Activated CD8-positive, alpha-beta memory T cell treated with anti-CD3 and anti-CD28 coated beads, Interleukin-2, amount 50 U/mL, for 24 hours (primary cell): ENCODE measurements around the gene DNAJC17.

ENCODE experiments used
- DNase-seq: peaks from one replicate; pipeline ENCODE4 v3.0.0-alpha.2; 2020; ENCODE audit errors: extremely low read depth

DNAJC17 gene

DNA sequence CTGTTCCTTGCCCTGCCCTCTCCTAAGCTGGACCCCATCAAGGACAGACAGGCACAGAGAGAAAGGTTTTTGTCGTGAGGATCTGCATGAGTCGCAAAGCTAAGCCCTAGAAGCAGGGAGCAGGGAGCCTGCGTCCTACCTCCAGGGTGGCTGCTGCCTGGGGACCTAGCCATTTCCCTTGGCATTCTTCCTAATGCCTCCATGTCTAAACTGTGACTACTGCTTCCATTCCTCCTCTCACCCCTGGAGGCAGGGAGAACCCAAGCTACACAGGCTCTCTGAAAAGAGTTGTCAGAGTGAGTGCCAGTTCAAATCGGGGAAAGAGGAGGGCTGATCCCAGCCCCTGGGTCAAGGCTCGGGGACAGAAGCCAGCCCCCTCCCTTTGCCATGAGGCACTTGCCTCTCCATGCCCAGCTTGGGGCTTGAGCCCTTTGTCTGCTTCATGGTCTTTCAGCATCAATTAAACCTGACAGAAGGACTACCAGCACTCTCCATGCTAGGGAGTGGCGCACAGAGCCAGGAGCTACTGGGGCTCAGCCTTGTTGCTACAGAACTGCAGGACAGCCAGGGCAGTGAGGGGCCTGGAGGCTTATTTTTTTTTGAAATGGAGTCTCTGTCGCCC lies 41.0 kb downstream of the DNAJC17 start:
- no peak for DNase-seq

DNA sequence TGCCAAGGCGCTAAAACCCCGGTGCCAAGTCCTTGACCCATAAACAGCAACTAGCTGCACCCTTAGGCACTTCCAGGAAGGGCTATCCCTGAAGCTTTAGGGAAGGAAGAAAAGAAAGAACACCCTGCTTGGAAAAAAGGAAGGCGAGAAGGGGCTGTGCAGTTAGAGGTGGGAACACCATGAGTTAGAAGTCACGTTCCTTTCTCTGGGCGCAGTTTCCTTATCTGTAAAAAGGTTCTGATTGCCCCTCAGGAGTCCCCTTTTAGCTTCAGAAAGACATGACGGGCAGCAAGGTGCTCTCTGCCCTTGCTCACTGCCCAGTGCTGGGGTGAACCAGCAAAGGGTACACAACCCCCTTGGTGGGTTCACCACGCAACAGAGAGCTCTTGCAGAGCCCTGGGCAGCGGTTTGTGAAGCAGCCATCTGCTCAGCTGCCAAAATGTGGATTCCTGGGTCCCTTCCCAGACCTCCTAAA lies 42.6 kb downstream of the DNAJC17 start:
- no peak for DNase-seq

DNA sequence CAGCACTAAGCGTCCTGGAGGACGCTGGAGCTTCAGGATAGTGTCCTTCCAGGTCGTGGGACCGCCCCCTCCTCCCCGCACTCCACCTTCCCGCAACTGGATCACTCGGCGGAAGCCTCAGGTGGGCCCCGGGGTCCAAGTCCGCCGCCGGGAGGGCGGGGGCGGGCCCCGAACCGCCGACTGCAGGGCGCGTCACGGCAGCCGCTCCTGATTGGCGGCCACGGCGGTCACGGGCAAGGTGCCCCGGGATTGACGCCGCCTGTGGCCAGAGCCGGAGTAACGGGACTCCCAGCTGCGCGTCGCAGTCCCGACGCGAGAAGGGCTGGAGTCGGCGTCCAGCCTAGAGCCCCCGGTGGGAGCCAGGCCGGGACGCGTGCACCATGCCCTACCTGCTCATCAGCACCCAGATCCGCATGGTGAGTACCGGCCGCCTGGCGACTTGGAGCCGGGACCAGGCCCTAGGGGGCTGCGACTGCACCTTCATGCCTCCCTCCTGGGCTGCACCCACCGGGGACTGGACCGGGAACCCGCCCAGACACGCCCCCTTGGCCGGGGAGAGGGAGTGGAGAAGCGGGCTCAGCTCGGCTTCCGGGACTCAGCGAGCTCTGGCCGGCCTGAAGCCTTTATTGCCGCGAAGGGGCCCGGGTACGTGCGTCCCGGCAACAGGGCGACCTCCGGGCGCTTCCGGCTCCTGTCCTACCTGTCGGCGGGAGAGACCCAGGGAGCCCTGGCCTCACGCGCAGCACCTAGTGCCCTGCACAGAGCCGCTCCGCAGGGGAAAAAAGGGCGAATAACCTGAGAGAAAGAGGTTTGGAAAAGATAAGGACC lies 43.3 kb downstream of the DNAJC17 start, which contains the start of gene GCHFR:
Gene GCHFR (plus strand): TSS at position 268 of the 828 bp plus-strand sequence. CDS start 113 bp downstream, at position 381.
- no peak for DNase-seq

DNA sequence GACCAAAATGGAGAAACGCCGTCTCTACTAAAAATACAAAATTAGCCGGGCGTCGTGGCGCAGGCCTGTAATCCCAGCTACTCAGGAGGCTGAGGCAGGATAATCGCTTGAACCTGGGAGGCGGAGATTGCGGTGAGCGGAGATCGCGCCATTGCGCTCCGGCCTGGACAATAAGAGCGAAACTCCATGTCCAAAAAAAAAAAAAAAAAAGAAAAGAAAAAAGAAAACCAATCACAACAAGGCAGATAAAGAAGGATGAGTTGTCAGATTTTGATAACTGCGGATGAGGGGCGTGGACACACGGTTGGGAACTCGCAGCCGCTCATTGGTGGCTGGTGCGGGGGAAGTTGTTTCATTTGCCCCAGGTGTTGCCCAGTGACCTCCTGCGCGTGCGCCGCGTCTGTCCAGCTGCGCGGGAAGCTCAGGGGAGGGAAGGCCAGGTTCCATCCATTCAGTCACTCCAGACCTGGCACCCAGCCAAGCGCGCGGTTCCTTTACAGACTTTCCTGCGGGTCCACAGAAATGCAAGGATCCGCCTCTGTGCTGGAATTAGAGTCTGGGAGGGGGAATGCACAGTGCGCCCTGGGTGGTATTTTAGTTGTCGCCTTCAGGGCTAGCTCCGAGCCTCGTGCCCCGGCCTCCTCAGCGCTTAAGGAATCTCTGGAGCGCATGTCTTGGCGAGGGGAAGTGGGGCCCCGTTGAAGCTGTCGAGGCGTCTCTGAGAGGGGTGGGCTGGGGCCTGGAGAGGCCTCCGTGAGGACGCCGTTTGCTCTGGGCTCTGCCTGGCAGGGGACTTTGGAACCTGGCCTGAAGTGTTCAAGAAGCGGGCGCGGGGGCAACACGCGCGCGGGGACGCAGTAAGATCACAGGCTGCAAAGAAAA lies 44.1 kb downstream of the DNAJC17 start:
- no peak for DNase-seq

DNA sequence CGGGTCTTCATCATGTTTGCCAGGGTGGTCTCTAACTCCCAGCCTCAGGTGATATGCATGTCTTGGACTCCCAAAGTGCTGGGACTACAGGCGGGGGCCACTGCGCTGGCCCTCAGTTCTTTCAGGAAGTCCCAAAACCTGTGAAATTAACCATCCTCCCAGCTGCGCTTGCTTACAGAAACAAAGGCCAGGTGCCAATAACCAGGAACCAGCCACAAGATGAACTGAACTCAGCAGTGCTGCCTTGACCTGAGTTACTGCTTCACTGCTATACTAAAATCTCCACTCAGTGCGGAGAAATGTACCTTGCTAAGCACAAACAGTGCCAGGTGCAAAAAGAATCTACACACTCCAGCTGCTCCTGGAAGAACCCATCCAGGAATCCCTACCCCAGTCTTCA lies 47.3 kb downstream of the DNAJC17 start:
- no peak for DNase-seq

DNA sequence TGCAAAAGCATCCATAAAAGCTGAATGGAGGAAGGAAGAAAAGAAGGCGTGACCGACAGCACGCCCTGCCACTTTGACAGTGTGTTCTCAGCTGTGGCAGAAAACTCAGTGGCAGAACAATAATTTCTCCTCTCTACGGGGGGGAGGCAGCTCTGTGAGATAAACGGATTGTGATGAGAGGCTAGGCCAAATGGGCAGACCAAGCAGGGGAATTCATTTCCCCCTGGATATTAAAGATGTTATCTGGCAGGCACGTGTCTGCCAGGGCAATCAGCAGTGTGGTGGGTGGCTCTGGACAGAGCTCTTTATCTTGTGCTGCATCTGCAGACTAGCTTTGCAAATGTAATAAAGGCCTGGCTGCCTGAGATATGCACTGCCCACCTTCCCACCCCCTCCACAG lies 50.3 kb downstream of the DNAJC17 start:
- DNase-seq, result no peak

DNA sequence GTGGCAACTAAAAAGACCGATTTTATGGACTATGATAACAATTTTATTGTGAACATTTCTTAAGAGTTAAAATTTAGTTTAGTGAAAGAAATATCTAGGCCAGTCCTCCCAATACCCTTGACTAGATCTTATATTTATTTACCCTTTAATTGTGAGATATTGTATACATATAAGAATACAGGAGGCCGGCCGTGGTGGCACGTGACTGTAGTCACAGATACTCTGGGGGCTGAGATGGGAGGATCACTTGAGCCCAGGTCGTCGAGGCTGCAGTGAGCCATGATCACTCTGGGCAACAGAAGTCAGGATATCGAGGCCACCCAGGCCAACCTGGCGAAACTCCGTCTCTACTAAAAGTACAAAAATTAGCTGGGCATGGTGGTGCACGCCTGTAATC lies 51.5 kb downstream of the DNAJC17 start:
- no peak for DNase-seq

DNA sequence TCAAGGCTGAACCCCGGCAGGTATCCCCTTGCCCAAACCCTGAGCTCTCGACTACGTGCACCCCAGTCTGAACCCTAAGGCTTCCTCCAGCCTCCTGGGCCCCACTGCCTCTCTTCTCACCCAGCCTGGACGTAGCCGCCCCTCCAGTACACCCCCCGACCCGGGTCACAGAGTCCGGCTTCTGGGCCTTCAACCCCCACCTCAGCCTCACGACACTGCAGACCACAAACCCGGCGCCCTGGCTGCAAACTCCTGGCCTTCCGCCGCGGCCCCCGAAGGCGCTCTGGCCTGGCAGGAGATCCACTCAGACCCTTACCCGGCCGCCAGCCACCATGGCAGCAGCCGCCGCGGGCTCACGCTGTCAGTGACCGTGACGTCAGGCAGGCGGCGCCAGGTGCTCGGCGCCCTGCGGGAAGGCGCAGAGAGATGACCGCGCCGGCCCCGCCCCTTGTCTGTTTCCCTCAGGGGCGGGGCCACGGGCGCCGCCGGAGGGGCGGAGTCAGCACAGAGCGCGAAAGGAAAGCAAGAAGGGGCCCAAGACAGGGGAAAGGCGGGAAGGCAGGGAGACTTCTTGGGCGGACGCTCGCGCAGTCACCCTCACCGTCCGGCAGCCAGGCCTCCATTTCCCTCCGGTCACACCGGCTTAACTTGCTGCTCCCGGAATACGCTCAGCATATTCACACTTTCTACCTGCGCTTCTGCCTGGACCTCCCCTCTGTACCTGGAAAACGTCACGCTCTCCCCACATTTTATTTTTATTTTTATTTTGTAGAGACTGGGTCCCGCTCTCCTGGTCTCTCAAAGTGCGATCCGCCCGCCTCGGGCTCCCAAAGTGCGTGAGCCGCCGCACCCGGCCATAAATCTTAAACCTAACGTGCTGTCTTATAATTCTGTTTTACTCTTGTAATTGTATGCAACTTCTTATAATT lies 52.1 kb downstream of the DNAJC17 start, which contains the start of gene RMDN3:
Gene RMDN3 (minus strand): TSS at position 372 of the 929 bp plus-strand sequence. CDS start 471 bp downstream, outside the sequence.
- DNase-seq, result peak; percentile 81

DNA sequence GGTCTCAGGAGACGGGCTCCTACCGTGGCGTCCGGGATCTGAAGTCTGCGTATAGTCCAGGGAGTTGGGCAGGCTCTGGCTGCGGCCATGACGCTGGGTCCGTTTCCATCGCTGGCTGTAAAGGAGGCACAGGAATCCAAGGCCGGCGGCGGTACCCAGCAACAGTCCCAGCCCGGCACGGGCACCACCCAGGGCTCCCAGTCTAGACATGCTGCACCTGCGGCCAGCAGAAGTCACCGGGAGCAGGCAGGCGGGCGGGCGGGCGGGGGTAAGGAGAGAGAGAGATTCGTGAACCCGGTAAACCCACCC lies 52.7 kb downstream of the DNAJC17 start:
- no peak for DNase-seq

DNA sequence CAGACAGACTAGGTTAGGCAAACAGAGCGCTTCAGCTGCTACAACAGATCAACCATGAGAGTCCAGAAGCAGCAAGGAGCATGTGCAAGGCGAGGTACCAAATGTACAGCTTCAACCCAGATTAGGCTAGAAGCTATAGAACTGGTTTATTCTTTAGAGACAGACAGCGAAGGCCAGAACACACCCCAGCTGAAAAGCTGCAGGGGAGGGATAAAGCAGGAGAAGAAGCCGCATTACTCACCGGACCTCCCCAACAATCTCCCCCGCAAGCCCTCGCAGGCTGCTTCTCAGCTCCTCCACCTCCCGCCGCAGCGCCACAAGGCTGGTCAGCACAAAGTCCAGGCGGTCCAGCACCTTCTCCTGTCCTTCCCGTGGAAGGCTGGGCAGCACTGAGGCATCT lies 55.5 kb downstream of the DNAJC17 start:
- DNase-seq, result no peak

DNA sequence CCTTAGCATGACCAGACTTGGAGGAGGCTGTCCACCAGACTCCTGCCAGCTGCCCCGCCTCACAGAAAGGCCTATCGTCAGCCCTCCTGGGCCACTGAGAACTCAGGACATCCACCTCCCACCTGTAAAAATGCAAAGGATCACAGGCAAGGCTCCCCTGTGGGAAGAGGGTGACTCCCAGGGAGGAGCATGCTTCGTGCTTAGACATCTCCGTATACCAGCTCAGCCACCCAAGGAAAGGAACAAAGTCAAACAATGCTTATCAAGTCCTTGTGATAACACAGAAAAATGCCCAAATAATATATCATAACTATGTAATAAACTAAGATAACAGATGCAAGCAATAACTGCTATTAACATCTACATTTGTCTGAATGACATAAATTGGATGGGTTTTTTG lies 56.4 kb downstream of the DNAJC17 start:
- DNase-seq, result no peak

DNA sequence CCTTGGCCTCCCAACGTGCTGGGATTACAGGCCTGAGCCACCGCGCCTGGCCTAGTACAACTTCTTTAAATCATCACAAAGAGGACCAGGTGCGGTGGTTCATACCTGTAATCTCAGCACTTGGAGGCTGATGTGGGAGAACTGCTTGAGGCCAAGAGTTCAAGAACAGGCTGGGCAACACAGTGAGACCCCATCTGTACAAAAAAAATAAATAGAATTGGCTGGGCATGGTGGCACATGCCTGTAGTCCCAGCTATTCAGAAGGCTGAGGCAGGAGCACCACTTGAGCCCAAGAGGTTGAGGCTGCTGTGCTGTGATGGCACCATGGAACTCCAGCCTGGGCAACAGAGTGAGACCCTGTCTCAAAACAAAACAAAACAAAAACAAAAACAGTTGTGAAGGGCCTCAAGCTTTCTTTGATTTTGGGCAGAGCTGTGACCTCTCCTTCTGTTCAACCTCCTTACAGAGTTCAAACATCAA lies 58.1 kb downstream of the DNAJC17 start:
- DNase-seq, result no peak

DNA sequence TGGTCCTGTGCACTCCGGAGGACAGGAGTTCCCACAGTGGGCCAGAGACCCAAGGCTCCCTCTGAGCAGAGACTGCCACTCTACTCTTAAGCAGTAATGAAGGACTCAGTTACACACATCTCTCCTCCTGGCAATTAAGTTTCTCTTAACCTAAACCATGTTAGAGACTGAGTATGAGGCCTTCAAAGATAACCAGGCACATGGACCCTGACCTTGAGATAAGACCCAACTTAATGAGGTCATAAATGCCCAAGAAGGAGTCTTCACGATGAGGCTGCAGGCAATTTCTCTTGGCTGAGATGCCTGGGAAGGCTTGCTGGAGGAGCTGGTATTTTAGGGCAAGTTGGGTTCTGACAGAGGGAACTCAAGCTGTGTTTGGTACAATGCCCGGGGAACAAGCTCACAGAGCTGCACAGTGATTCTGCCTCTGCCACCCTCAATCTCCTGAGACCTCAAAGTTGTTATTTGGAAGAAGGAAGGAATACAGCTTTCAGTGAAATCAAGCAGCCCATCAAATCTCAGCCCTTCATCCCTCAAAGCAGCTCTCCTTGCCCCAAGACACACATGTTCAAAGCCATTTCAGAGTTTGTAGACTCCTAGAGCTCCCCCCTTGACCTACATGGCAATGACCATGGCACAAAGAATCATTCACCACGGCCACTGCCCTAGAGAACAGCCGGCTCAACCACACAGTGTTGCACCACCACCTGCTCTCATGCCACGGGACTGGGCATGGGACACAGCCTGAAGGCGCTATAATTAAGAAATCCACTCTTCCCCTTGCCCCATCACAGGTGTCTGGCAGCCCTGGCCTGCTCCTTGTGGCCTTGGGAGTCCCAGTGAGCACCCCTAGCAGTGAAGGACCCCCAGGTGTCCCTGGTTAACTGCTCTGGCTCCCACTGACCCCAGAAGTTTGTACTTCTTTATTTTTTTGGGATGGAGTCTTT lies 59.3 kb downstream of the DNAJC17 start:
- no peak for DNase-seq

DNA sequence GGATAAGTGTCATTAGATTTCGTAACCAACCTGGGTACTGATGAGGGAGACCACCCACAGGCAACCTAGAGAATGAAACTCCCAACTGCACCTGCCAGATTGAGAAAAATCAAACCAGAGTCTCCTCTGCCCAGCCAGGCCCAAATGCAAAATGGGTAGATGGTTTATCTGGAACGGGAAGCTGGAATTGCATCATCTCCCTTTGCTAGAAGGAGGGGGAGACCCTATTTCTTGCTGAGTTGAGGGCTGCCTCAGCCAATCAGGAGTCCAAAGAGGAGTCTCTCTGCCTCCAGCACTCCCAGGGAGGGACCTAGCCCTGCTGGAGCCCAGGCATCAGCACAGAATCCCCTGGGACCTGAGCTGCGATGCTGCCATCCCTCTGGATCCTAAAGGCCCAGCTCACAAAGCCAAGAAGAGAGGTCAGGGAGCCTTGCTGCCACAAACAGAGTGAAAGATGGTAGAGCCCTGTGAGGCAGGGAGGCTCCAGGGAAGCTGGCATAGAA lies 60.3 kb downstream of the DNAJC17 start:
- no peak for DNase-seq

DNA sequence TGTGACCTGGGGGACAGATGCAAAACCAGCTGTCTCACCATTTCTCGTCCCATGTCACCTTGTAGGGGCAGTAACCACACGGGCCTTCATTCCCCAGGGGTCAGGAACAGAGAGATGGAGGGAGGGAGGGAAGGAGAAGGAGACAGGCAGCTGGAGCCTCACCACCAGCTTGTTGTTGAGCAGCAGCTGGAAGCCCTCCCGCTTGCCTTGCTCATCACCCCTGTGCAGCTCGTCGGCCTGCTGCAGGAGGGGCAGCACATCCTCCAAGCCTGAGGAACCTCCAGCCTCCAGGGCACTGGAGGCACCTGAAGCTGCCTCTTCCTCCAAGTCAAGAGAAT lies 62.5 kb downstream of the DNAJC17 start:
- no peak for DNase-seq

DNA sequence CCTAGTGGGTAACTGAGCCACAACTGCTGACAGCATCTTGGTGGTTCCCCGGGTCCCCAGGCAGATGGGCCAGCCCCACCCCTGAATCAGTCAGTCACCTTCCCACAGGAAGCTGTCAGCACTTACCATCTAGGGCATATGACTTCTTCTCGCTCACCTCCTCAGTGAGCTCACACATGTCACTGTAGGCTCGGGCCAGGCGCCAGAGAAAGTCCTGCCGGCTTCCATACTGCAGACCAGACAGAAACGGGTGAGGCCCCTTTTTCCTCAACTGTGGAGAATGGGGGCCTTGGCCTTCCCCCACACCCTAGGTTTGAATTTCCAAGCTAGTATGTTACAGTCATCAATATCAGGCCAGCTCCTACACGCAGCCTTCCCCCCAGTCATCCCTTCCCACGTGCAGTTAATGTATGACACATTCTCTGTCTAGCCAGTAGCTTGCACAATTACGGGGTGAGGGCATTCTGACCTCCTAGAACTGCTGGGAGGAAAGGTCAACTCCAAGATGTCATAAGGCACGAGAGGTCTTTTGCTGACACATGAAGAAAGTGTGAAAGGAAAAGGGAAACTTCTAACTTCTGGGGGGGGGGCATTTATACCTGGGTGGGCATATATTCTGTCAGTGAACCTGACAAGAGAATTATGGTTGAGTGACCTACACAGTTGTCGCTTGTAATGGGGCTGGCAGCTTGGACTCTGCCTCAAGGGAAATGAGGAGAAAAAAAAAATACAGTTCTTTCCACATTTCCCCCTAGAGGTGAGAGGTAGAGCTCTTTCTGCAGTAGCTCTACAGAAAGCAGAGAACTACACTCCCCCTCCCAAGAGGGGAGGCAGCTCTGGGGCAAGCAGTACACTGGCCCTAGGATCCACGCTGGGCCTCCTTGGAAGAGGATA lies 63.1 kb downstream of the DNAJC17 start:
- peak; percentile 58 for DNase-seq

DNA sequence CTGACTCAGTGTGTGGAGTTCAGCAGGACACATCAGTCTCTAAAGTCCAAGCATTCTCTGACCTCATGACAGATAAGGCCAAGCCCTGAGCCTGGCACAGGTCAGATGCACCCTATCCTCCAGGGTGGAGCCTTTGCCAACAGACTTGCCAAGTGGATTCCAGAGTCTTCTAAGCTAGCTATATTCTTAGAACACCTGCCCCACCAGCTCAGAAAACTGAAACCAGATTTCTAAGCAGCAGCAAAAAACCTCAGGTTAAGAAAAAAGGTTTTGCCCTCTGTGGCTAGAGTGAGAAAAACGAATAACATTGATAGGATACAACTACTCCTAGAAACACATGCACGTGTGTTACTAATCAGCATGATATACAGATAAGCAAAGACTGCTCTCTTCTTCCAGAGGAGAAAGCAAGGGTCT lies 63.8 kb downstream of the DNAJC17 start:
- no peak for DNase-seq

DNA sequence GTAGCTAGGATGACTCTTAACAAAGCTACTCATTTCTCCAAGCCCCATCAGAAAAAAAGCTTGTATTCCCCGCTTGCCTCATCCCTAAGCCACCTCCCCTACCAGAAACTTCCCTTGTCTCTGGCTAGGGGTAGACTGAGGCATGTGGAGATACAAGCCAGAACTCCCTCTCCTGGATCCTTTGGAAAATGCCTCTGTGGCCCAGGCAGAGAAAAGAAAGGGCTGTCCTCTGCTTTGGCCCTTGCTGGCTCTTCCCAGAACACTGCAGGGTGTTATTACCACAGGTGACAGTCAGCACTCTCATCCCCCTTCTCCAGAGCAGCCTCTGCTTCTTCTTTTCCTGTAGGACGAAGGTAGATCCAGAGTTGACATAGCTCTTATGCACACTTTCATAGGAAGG lies 67.4 kb downstream of the DNAJC17 start:
- DNase-seq, result no peak

DNA sequence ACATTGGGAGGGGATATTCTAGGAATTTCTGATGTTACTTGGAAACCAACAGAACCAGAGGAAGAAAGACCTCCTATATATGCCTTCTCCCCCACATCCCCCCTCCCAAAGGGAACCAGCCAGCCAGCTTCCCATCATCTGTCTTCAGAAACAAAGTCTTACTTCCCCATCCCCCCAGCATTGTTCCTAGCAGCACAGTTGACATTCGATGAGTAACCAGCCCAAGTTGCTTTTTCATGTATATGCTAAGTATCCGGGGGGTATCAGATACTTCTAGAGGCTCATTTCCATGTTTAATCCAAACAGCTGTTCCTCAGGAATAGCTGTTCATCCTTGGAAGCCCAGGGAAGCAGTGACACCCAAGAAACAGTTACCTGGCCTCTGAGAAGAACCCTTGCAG lies 68.2 kb downstream of the DNAJC17 start:
- DNase-seq, result no peak
